Coronary artery (tissue), 2 donors: ENCODE data around the gene PTTG1IP.

ENCODE experiments used
- DNase-seq: peaks from one replicate; pipeline ENCODE4 v3.0.0-alpha.2; 2017; ENCODE audit warnings: low spot score
- H3K27ac ChIP-seq, 2 donors: fragments of 200-600 bp; sonication (generic); one replicate each; pipeline ENCODE4 v1.5.1; 2016 to 2019
- H3K4me3 ChIP-seq: fragments of 200-600 bp; sonication (generic); 2 replicates; pipeline ENCODE4 v1.5.1; 2016; ENCODE audit warnings: mild to moderate bottlenecking, moderate library complexity
- TF ChIP-seq, protein P1 (sequence below): fragments of 200-600 bp; sonication (generic); IDR thresholded peaks from one replicate; pipeline ENCODE4 v1.5.1; 2019; ENCODE audit warnings: antibody characterized with exemption

The PTTG1IP gene

GRCh38 chr21:44907966-44908895, 34.7 kb upstream of the PTTG1IP start:
- Histone ChIP-seq H3K27ac (peak overlapping the region; percentile 28 to 46), H3K4me3 (peak overlapping the region; percentile 50)
- TF ChIP-seq, protein P1, sequence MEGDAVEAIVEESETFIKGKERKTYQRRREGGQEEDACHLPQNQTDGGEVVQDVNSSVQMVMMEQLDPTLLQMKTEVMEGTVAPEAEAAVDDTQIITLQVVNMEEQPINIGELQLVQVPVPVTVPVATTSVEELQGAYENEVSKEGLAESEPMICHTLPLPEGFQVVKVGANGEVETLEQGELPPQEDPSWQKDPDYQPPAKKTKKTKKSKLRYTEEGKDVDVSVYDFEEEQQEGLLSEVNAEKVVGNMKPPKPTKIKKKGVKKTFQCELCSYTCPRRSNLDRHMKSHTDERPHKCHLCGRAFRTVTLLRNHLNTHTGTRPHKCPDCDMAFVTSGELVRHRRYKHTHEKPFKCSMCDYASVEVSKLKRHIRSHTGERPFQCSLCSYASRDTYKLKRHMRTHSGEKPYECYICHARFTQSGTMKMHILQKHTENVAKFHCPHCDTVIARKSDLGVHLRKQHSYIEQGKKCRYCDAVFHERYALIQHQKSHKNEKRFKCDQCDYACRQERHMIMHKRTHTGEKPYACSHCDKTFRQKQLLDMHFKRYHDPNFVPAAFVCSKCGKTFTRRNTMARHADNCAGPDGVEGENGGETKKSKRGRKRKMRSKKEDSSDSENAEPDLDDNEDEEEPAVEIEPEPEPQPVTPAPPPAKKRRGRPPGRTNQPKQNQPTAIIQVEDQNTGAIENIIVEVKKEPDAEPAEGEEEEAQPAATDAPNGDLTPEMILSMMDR, result no peak
- no peak for DNase-seq

DNA sequence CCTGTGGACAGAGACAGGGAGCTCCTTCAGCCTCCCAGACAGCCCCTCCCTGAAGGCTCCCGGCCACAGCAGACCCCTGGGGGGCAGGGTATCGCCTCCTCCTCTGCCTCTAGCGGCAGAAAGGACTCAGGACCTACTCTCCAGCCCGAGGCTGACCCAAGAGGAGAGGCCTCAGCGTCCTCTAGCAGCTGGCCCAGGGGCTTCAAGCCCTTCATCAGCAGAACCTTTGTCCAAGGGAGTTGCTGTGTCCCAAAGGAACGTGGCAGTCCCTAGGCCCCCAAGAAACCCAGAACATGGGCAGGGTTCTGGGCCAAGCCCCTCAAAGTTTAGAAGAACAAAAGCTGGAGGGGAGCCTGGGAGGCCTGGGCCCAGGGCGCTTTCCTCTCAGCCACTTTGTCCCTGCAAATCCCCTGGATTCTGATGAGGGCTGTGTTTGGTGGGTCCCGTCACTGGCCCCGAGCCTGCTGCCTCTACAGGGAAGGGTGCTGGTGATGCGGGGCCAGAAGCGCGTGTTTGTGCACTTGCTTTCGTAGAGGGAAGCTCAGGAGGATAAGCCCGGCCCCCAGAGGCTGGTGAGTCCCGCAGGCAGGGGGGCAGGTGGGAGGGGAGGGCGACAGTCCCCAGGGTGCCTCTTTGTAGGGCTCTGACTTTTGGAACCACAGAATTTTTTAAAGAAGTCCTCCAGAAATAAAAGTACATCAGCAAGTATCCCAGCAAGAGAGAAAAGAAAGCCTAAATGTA, 33.9 kb upstream of the PTTG1IP start:
- H3K4me3 ChIP-seq, result peak overlapping the region; percentile 50
- peak overlapping the region; percentile 28 to 46 for H3K27ac ChIP-seq
- TF ChIP-seq, protein P1, result no peak
- no peak for DNase-seq

DNA sequence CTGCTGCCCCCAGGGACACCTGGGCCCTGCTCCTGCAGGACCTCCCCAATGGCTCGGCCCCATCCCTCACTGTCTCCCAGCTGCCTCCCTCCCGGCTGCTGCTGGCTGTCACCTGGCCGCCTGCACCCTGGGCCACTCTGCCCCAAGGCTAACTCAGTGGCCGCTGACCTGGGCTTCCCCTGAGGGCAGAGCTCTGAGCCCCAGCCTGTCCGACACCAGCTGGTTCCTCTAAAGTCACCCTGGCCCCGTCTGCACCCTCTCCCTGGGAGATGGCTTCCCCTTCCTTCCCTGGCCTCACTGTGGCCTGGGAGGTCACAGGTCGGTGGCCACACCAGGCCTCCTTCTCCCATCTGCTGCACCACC, 32.2 kb upstream of the PTTG1IP start:
- TF ChIP-seq, protein P1, result no peak
- no peak overlapping the region for H3K27ac ChIP-seq
- no peak for DNase-seq
- H3K4me3 ChIP-seq, result no peak overlapping the region

GRCh38 chr21:44905016-44905727, 31.7 kb upstream of the PTTG1IP start:
- no peak for DNase-seq
- no peak overlapping the region for H3K27ac ChIP-seq

DNA sequence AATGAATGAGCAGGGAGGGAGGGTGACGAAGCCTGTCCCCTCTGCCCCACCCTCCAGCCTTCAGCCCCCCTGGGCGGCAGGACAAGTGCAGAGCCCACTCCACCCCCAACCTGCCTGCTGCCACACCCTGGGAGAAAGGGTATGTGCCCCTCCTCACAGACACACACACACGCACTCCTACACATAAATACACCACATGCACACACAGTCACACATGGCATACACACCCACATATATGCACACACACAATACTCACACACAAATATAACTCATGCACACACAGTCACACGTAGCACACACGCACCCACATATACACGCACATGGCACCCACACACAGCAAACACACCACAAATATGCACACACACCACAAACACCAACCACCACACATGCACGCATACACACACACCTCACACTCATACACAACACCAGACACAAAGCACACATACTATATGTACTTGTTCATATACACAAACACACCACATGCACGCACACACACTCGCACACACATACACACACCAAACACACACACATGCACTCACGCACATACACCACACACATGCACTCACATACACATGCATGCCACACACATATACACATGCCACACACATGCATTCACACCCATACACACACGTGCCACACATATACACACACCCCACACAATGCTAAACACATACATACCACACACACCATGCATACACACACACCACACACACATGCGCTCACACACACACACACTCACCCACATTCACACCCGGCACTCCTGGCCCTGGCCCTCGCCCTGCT, 30.8 kb upstream of the PTTG1IP start:
- TF ChIP-seq, protein P1, result no peak
- no peak for DNase-seq
- Histone ChIP-seq H3K27ac (no peak overlapping the region), H3K4me3 (no peak overlapping the region)

More at GRCh38 chr21:44905016-44905727, 31.7 kb upstream of the PTTG1IP start:
- no peak overlapping the region for H3K4me3 ChIP-seq
- TF ChIP-seq, protein P1, result no peak

GRCh38 chr21:44903689-44904088, 30.2 kb upstream of the PTTG1IP start:
- Histone ChIP-seq H3K27ac (no peak overlapping the region), H3K4me3 (no peak overlapping the region)
- DNase-seq, result no peak
- TF ChIP-seq, protein P1, result no peak
